Mesenteric fat pad (tissue), 1 donor: Measurements from ENCODE around the gene OOSP1. TPM values are rescaled to one million over a fixed set of nuclear protein-coding genes. Genes with fewer than 3 reads are reported as not detected.
"Not testable (repeated sequence)": the region's sequence is repeated elsewhere in the genome, so short reads cannot be mapped to it uniquely, and the experiment has no call there.

Experiments used
- DNase-seq: peaks from one replicate; pipeline ENCODE4 v3.0.0-alpha.2; 2020; ENCODE audit warnings: low spot score
- total RNA-seq: library from RNA; stranded (reverse); fragmentation: NEBNext Ultra II Directional; extraction: Animal tissue kit (Norgen Biotek cat#: 25700); gene quantifications from one replicate; pipeline ENCODE4 v1.2.1, GENCODE V29; 2021
- donor health status: DM: yes; HTN: yes; CAD: no.

OOSP1 gene
- total RNA-seq, 1 donor from 2014 or later, result not detected

- DNase-seq, result no peak
These were observed 22.5 kb downstream of the OOSP1 start for GRCh38 chr11:59960502-59961381.

- DNase-seq, result no peak
These were observed 23.9 kb downstream of the OOSP1 start for GRCh38 chr11:59962107-59962482.

- no peak for DNase-seq
These were observed 25.5 kb downstream of the OOSP1 start, which contains the start of gene OOSP4A for GRCh38 chr11:59963733-59964132. OOSP4A (plus strand) TSS chr11:59964033; CDS start chr11:59964033, 0 bp downstream.

- no peak for DNase-seq
These were observed 27.2 kb downstream of the OOSP1 start for GRCh38 chr11:59965424-59965823.

- DNase-seq, result no peak
These were observed 28.0 kb downstream of the OOSP1 start for GRCh38 chr11:59966201-59966600.

- DNase-seq, result no peak
These were observed 29.6 kb downstream of the OOSP1 start for GRCh38 chr11:59967677-59968394.

GRCh38 chr11:59968395-59968783 lies 30.2 kb downstream of the OOSP1 start:
- DNase-seq, result no peak

GRCh38 chr11:59973097-59973496 lies 34.9 kb downstream of the OOSP1 start:
- no peak for DNase-seq

- no peak for DNase-seq
These were observed 43.0 kb downstream of the OOSP1 start for GRCh38 chr11:59981106-59981770.

GRCh38 chr11:59982037-59982436 lies 43.8 kb downstream of the OOSP1 start:
- DNase-seq, result not testable (repeated sequence)

- no peak for DNase-seq
These were observed 45.0 kb downstream of the OOSP1 start for GRCh38 chr11:59983212-59983611.

GRCh38 chr11:59984368-59984767 lies 46.1 kb downstream of the OOSP1 start:
- no peak for DNase-seq

- no peak for DNase-seq
These were observed 52.2 kb downstream of the OOSP1 start for GRCh38 chr11:59990421-59990820.

GRCh38 chr11:59992425-59992824 lies 54.2 kb downstream of the OOSP1 start:
- DNase-seq, result no peak

GRCh38 chr11:59997800-59998199 lies 59.6 kb downstream of the OOSP1 start:
- DNase-seq, result no peak

GRCh38 chr11:59999691-60000090 lies 61.5 kb downstream of the OOSP1 start:
- DNase-seq, result no peak

GRCh38 chr11:60003729-60004128 lies 65.5 kb downstream of the OOSP1 start:
- no peak for DNase-seq

- DNase-seq, result no peak
These were observed 67.1 kb downstream of the OOSP1 start for GRCh38 chr11:60005360-60005759.
